Breast epithelium (tissue), 3 donors: Measurements from ENCODE around the gene MED14.

Experiments
- POLR2A ChIP-seq: fragments of 450-650 bp; IDR thresholded peaks from one replicate; pipeline ENCODE4 v1.6.1; 2016; ENCODE audit warnings: antibody characterized with exemption, mild to moderate bottlenecking, moderate library complexity
- POLR2AphosphoS5 ChIP-seq, 3 donors: sonication (generic); formaldehyde crosslinking; IDR thresholded peaks; one replicate each; pipeline ENCODE4 v1.6.1; 2017; ENCODE audit warnings: antibody characterized with exemption in 3 of 3
- TF ChIP-seq, protein P1 (sequence below), 3 donors: fragments of 450-650 bp; IDR thresholded peaks; one replicate each; pipeline ENCODE4 v1.5.1; 2016 to 2017; ENCODE audit warnings: antibody characterized with exemption in 3 of 3, mild to moderate bottlenecking in 3 of 3, moderate library complexity in 3 of 3

DNA sequence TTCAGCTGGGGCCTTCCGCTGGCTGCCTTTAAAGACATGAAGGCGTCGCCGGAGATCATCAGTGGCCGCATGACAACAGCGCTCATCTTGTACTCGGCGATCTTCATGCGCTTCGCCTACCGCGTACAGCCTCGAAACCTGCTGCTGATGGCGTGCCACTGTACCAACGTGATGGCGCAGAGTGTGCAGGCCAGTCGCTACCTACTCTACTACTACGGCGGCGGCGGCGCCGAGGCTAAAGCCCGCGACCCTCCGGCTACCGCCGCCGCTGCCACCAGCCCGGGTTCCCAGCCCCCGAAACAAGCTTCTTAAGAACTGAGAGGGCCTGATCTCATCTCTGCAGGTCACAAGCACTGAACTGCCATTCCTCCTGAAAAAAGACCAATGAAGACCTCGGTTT is 111.7 kb downstream of the MED14 start:
- no peak for TF ChIP-seq POLR2A
- TF ChIP-seq, protein P1, sequence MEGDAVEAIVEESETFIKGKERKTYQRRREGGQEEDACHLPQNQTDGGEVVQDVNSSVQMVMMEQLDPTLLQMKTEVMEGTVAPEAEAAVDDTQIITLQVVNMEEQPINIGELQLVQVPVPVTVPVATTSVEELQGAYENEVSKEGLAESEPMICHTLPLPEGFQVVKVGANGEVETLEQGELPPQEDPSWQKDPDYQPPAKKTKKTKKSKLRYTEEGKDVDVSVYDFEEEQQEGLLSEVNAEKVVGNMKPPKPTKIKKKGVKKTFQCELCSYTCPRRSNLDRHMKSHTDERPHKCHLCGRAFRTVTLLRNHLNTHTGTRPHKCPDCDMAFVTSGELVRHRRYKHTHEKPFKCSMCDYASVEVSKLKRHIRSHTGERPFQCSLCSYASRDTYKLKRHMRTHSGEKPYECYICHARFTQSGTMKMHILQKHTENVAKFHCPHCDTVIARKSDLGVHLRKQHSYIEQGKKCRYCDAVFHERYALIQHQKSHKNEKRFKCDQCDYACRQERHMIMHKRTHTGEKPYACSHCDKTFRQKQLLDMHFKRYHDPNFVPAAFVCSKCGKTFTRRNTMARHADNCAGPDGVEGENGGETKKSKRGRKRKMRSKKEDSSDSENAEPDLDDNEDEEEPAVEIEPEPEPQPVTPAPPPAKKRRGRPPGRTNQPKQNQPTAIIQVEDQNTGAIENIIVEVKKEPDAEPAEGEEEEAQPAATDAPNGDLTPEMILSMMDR (IDR thresholded peaks at IDR 0.05), result no peak
- no peak for TF ChIP-seq POLR2AphosphoS5 (IDR thresholded peaks at IDR 0.05)
